ENCODE results near the gene RAI14.
"Not testable (repeated sequence)": the region's sequence is repeated elsewhere in the genome, so short reads cannot be mapped to it uniquely, and the experiment has no call there.

The RAI14 gene

DNA sequence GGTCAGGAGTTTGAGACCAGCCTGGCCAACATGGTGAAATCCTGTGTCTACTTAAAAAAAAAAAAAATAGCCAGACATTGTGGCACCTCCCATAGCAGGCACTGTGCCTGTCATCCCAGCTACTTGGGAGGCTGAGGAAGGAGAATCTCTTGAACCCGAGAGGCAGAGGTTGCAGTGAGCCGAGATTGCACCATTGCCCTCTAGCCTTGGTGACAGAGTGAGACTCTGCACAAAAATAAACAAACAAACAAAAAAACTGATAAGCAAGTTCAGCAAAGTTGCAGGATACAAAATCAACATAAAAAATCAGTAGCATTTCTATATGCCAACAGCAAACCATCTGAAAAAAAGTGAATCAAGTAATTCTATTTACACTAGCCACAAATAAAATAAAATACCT, 118.0 kb downstream of the RAI14 start:
- no peak for DNase-seq

- DNase-seq, result not testable (repeated sequence)
Observed at GRCh38 chr5:34774678-34775077, 118.5 kb downstream of the RAI14 start.

DNA sequence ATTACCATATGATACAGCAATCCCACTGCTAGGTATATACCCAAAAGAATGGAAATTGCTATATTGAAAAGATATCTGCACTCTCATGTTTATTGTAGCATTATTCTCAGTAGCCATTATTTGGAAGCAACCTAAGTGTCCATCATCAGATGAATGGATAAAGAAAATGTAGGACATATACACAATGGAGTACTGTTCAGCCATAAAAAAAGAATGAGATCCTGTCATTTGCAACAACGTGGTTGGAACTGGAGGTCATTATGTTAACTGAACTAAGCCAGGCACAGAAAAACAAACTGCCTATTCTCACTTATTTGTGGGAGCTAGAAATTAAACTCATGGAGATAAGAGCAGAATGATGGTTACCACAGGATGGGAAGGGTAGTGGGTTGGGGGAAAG, 119.8 kb downstream of the RAI14 start:
- no peak for DNase-seq

GRCh38 chr5:34778091-34778850, 122.1 kb downstream of the RAI14 start:
- DNase-seq, result no peak

DNA sequence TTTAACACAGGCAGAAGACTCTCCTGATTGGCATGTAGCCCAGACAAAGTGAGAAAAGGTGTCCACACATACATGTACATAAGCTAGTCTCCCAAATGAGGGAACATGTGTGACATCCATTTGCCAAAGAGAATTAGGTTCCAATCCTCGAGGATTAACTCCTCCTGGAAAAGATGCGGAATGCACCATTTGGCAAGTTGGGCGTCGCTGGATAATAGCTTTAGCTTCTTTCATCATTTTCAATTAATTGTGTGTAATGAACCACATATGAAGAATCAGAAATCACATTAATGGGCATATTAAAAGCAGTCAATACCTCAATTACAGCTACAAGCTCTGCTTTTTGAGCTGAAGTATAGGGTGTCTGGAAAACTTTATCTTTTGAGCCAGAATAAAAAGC, 127.8 kb downstream of the RAI14 start:
- DNase-seq, result not testable (repeated sequence)

DNA sequence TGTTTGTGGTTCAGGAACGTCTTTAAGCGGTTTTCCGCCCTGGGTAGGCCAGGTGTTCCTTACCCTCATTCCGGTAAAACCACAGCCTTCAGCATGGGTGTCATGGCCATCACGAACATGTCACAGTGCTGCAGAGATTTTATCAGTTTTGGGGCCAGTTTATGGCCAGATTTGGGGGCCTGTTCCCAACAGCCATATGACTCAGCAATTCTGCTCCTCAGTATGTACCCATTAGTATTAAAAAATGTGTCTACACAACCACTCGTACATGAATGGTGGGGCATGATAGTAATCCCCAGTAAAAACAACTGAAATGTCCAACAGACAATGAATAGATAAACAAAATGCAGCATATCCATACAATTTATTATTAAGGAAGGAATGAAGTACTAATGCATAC, 130.9 kb downstream of the RAI14 start:
- no peak for DNase-seq

- DNase-seq, result peak; percentile 64
Observed at GRCh38 chr5:34789021-34789531, 132.9 kb downstream of the RAI14 start.

DNA sequence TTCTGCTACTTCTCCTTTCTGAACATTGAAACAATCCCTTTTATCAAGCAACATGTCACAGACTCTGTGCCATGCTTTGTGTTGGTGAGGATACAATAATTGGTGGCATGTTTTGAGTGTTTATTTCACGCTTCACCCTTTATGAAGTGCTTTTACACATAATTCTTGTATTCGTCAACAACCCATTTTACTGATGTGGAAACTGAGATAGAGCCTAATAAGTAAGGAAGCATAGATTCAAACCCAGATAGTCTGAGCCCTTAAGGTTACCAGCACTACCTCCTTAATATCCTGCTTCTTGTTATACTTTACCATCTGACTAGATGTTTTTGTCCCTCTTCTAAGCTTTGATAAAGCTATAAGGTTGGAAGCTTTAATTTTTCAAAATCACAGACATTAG, 133.5 kb downstream of the RAI14 start:
- no peak for DNase-seq

GRCh38 chr5:34790069-34790468, 133.9 kb downstream of the RAI14 start:
- peak; percentile 10 for DNase-seq

- DNase-seq, result peak; percentile 60
Observed at GRCh38 chr5:34791761-34792244, 135.7 kb downstream of the RAI14 start.

GRCh38 chr5:34802834-34803563, 146.9 kb downstream of the RAI14 start:
- DNase-seq, result no peak

GRCh38 chr5:34803974-34804732, 148.0 kb downstream of the RAI14 start:
- DNase-seq, result peak; percentile 23

DNA sequence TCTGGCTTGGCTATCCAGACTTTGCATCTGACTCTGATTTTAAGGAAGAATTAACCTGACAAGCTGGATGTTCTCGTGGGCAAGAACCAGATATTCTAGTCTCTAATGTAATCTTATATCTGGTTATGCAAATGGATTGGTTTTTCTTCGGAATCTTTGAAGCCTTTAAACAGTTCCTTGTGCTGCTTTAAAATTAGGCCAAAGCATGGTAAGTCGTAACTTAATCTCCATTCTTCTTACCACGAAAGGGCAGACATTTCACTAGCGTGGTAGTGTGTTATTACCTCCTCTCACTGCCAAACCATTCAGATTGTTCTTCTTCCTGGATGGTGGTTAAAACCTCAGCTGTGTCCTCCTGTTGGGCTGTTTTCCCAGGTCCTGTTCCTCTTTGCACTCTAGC, 148.8 kb downstream of the RAI14 start:
- no peak for DNase-seq

DNA sequence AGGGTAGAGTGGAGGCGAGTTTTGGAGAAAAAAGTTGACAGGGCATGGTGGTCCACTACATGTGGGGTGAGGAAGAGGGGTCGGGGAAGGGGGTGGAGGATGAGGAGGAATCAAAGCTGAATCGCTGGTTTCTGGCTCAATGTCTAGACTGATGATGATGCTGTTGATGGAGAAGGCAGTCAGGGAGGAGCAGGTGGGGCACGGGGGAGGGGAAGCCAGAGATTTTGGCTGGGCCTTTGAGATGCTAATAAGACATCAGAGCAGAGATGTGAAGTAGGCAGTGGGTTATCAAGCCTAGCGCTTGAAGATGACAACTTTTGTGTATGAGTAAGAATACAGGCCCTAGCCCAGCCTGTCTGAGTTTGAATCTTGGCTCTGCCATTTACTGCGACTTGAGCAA, 150.4 kb downstream of the RAI14 start:
- no peak for DNase-seq

GRCh38 chr5:34811706-34812105, 155.6 kb downstream of the RAI14 start:
- DNase-seq, result no peak

DNA sequence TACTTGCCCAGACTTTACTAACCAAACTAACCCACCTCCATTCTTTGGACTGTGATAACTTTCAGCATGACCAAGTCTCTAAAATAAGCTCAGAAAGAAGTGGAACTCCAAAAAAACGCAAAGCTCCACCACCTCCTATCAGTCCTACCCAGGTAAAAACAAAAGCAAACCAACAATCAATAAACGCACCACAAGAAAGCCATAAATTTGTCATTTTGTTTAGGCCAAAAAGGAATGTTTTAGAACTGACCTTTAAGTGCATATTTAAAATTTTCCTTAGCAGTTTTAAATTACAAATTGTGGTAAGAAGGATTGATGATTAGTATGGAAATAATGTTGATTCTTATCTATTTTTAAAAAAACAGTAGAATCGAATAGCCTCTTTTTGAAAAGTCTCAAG, 157.4 kb downstream of the RAI14 start:
- DNase-seq, result no peak

- DNase-seq, result peak; percentile 69
Observed at GRCh38 chr5:34817558-34818351, 161.6 kb downstream of the RAI14 start.

GRCh38 chr5:34818717-34819116, 162.6 kb downstream of the RAI14 start:
- no peak for DNase-seq

DNA sequence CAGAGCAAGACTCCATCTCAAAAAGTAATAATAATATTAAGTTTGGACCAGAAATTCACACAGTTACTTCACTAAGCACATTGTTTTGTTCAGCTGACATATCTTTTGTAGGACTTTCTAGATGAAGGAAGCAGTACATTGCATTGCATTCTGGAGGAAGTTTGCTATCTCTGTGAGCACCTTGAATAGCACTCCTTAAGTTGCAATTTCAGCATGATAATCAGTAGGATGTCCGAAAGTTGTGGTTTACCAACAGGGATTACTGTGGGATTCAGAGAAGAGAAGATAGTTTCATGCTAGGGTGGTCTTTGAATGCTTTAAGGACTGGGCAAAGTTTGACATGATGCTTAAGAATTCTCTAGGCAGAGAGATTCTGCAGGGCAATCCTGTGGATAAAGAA, 164.5 kb downstream of the RAI14 start:
- no peak for DNase-seq

- DNase-seq, result peak; percentile 49
Observed at GRCh38 chr5:34822956-34823715, 167.0 kb downstream of the RAI14 start.

DNA sequence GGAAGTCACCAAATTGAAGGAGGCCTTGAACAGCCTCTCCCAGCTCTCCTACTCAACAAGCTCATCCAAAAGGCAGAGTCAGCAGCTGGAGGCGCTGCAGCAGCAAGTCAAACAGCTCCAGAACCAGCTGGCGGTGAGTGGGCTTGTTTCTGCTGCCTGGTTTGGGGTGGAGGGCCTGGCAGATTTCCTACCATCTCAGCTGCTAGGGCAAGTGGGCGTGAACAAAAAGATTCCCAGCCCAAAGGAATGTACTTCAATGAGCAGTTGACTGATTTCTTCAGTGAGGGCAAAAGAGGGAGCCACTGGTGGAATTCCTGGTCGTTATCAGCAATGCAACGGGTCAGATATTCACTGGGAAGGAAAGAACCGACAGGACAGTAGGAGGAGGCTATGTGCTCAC, 170.2 kb downstream of the RAI14 start:
- DNase-seq, result no peak

Data from fibroblast of skin of abdomen (primary cell).